Omental fat pad (tissue), 4 donors: ENCODE data around the gene PITPNM3. TPM values are rescaled to one million over a fixed set of nuclear protein-coding genes. Genes with fewer than 3 reads are reported as not detected.

Experiments used
- ATAC-seq: fragments of 150-250 bp; one replicate; pipeline ENCODE4 v1.9.1; 2016; ENCODE audit warnings: mild to moderate bottlenecking, moderate library complexity; ENCODE audit not compliant: low FRiP score
- DNase-seq: peaks from one replicate; pipeline ENCODE4 v3.0.0-alpha.2; 2019; ENCODE audit warnings: low spot score
- CTCF ChIP-seq, 3 donors: fragments of 450-650 bp; IDR thresholded peaks; one replicate each; pipeline ENCODE4 v1.5.1; 2016 to 2017; ENCODE audit warnings: antibody characterized with exemption in 3 of 3, mild to moderate bottlenecking in 3 of 3, moderate library complexity in 2 of 3
- total RNA-seq, 4 donors: library from RNA; depleted of rRNA; stranded (reverse); fragments of >200 nt; gene quantifications; one replicate each; pipeline ENCODE4 v1.1.0, GENCODE V29; 2016

Gene PITPNM3
- total RNA-seq, 4 donors from 2014 or later: 0.82 to 3.5 (median 2.5) TPM

GRCh38 chr17:6539871-6540270, 16.5 kb downstream of the PITPNM3 start:
- TF ChIP-seq CTCF (IDR thresholded peaks at IDR 0.05): no peak
- no peak for DNase-seq
- ATAC-seq: no peak

DNA sequence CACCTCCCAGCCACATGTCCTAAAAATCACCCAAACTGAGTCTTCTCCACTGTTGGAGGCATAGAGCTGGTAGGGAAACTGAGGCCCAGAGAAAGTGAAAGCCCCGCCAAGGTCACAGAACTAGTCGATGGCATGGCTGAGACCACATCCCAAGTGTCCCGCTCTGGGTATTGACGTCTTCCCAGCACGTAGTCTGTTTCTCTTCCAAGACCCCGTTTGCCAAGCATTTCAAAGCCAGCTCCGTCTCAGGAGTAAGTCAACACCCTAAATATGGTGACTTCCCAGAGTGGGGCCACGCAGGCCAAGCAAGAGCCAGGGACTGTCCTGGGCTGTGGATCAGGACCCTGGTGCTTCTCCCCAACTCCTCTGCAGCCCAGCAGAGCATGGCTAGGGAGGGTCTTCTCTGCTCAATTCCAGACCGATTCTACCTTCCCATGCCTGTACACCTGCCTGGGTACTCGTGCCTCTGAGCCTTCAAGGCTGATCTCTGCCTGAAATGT, 19.7 kb downstream of the PITPNM3 start:
- ATAC-seq: no peak
- TF ChIP-seq CTCF (IDR thresholded peaks at IDR 0.05): no peak
- DNase-seq: no peak

DNA sequence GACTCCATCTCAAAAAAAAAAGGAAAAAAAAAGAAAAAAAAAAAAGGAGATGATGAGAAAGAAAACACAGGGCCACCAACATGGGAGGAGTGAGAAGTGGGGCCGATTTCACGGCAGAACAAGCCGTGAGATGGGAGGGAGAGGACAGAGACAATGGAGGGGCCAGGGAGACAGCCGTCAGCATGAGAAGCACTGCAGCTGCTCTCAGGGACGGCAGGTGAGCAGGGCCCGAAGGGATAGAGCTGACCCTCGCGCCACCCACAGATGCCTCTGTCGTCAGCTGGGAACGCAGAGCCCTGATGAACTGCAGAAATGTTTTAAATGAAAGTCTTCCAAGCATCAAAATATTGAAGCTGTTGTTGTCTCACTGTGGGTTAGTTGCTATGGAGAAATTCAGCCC, 20.3 kb downstream of the PITPNM3 start:
- no peak for DNase-seq
- no peak for TF ChIP-seq CTCF (IDR thresholded peaks at IDR 0.05)
- no peak for ATAC-seq

- no peak for TF ChIP-seq CTCF (IDR thresholded peaks at IDR 0.05)
- DNase-seq: no peak
- no peak for ATAC-seq
Observed at GRCh38 chr17:6534846-6535514, 21.4 kb downstream of the PITPNM3 start.

- TF ChIP-seq CTCF (IDR thresholded peaks at IDR 0.05): no peak
- no peak for ATAC-seq
- DNase-seq: no peak
Observed at GRCh38 chr17:6532441-6532885, 23.9 kb downstream of the PITPNM3 start.

- ATAC-seq (no peak), DNase-seq (no peak)
- TF ChIP-seq CTCF (IDR thresholded peaks at IDR 0.05): no peak
Observed at GRCh38 chr17:6531575-6531974, 24.8 kb downstream of the PITPNM3 start.

GRCh38 chr17:6530324-6530920, 25.9 kb downstream of the PITPNM3 start:
- ATAC-seq: no peak
- DNase-seq: no peak
- no peak for TF ChIP-seq CTCF (IDR thresholded peaks at IDR 0.05)
